GM10266 (cell line): ENCODE measurements around the gene SMIM45.

Experiments used
- DNase-seq: peaks from one replicate; pipeline ENCODE4 v3.0.0; 2012; ENCODE audit errors: extremely low spot score
- TF ChIP-seq, protein P1 (sequence below): IDR thresholded peaks from 2 replicates; pipeline ENCODE4 v1.5.1; 2012; ENCODE audit warnings: mild to moderate bottlenecking, low read depth; ENCODE audit not compliant: control insufficient read depth, insufficient read depth; ENCODE audit errors: missing control alignments

SMIM45 gene

DNA sequence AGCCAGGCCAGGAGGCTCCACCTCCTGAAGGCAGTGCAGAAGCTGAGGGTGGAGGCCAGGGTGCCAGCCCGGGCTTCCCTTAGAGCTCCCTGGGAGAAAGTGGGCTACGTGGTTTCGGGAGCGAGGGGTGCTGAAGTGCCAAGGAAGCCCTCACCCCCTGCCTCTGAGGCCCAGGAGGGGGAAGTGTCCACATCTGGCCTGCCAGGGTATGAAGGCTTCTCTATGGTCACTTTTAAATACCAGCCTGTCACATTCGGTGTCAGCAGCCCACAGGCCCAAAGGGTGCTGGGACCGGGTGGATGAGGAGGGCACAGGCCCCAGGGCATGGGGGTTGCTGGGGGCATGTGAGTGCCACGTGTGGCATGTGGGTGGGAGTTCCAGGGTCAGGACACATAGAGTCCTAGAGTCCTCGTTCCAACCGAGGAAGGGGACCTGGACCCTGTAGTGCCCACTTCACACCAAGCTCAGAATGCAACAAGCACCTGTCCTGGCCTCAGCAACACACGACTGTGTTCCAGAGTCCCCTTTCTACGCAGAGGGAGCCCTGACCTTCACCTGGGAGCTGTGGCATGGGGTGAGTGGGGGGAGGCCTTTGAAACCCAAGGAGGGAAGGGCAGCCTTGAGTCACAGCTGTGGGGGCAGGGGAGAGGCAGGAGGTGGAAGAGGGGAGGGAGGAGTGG is 38.8 kb upstream of the SMIM45 start:
- DNase-seq = no peak
- TF ChIP-seq, protein P1, sequence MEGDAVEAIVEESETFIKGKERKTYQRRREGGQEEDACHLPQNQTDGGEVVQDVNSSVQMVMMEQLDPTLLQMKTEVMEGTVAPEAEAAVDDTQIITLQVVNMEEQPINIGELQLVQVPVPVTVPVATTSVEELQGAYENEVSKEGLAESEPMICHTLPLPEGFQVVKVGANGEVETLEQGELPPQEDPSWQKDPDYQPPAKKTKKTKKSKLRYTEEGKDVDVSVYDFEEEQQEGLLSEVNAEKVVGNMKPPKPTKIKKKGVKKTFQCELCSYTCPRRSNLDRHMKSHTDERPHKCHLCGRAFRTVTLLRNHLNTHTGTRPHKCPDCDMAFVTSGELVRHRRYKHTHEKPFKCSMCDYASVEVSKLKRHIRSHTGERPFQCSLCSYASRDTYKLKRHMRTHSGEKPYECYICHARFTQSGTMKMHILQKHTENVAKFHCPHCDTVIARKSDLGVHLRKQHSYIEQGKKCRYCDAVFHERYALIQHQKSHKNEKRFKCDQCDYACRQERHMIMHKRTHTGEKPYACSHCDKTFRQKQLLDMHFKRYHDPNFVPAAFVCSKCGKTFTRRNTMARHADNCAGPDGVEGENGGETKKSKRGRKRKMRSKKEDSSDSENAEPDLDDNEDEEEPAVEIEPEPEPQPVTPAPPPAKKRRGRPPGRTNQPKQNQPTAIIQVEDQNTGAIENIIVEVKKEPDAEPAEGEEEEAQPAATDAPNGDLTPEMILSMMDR = no peak

DNA sequence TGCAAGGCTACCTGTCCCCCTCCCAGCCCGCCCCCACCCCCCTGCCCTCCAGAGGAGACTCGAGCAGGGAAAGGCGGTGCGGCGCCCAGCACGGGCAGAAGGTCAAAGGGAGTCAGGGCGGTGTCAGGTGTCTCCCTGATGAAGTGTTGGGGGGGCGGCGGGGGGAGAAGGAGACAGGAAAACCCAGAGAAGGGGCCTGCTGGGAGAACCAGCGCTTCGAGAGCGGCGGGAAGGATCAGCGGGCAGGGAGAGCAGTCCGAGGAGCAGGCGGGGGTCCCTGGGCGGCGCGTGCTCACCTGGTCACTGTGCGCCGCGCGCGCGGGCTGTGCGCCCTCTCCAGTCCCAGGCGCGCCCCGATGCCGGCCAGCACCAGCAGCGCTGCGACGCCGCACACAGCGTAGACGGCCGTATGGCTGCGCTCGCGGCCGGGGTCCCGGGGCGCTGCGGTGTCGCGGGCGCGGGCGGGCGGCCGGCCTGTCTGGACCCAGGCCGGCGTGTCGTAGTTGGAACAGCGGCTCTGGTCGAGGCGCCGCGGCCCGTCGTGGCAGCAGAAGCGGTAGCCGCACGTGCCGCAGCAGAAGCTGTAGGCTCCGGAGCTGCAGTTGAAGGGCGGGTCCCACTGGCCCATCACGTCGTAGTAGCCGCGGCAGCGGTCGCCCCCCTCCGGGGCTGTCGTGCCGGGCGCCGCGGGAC is 38.0 kb upstream of the SMIM45 start:
- TF ChIP-seq, protein P1 = peak; percentile 27
- no peak for DNase-seq

DNA sequence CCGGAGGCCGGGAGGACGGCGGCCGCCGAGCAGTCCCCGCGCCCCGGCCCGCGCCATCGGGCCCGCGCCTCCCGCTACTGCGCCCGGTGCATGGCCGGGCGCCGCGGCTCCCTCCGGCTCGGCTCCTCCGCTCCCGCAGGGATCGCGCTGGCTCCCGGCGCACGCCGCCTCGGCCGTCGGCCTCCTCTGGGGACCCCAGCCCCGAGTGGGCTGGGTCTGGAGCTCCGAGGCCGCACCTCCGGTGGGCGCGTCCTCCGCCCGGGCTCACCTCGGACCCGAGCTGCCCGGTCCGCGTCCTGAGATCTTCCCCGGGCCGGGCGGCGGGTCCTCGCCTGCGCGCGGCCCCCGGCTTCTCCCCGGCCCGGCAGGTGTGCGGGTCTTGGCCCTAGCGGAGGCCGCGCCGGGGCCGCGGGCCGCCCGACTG is 37.3 kb upstream of the SMIM45 start:
- TF ChIP-seq, protein P1 = no peak
- peak; percentile 61 for DNase-seq

DNA sequence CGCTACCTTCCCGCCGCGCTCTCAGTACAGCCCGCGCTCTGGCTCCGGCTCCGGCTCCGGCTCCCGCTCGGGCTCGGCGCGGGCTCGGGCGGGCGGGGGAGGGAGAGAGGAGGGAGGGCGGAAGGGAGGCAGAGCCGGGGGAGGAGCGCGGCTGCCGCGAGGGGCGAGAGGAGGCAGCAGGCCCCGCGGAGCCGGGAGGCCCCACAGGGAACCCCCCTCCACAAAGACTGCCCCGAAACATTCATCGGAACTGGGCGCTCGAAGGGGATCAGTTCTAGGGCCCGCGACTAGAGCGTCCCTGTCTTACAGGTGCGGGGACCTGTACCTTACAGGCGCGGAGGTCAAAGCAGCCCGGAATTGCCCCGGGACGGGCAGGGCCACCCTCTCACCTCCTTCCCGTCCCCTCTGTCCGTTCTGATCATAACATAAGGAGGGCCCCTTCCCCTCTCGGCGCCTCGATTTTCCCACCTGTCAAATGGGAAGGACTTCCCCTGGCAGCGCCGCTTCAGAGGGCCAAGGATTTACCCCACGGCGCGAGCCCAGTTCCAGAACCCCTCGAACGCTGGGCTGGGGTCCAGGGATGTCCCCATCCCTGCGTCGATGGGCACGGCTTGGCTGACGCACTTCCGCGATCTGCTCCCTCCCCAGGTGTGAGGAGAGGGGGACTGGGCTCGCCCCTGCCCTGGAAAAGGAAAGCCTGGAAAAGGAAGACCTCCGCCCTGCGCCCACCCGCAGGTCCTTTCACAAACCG is 36.7 kb upstream of the SMIM45 start, which contains the start of gene SHISA8:
Gene SHISA8, minus strand, starts transcription at position 40 of the 751 bp plus-strand sequence. CDS start 407 bp downstream, outside the sequence.
- DNase-seq = peak; percentile 90
- TF ChIP-seq, protein P1 = no peak

DNA sequence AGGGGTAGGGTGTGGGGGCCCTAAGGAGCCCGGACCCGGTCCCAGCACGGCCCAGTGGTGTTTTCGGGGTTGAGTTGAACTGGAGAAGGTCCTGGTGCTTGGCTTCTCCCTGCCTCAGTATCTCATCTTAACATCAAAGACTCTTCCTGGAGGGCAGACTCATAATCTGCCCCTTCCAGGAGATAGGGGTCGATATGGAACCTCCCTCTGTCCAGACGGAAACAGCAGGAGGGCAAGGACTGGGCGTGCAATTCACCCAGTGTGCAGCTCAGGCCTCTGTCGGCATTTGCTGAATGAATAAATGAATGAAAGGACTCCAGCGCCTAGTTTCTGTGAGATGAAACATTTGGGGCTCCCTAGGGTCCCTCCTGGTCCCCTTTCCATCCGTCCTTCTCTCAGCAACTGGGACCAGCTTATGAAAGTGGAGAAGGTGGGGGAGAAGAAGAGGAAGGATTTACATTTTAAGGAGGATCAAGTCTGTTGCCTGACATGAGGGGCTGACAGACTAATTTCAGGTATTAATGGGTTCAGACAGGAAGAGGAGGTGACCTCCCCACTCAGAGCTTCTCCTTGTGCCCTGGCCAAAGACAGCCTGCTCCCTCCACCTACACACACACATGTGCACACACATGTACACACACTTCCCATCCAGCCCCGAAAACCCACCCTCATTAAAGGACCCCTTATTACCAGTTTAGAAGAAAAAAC is 36.0 kb upstream of the SMIM45 start:
- DNase-seq = peak; percentile 45
- TF ChIP-seq, protein P1 = no peak

DNA sequence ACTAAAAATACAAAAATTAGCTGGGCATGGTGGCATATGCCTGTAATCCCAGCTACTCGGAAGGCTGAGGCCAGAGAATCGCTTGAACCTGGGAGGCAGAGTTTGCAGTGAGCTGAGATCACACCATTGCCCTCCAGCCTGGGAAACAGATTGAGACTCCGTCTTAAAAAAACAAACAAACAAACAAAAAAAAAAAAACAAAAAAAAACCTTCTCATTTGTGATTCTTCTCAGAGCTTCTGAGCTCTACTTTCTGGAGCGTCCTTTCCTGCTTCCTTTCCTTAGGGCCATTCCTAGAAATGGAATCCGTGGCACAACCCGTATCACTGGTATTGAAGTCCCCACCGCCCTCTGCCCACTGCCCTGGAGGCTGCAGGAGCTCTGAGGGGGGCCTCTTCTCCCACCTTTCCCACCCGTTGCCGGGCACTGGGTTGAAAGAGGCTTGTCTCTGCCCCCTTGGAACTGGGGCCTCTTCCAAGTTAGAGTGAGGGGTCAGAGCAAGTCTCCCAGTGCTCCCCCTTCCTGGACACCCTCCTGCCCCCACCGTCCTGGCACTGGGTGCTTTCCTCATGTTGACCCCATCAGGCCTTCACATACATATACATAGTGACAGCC is 35.1 kb upstream of the SMIM45 start:
- TF ChIP-seq, protein P1 = no peak
- no peak for DNase-seq
